Cortex of kidney (tissue), 1 donor: ENCODE measurements around the gene CRIP1.

Experiments used
- DNase-seq: peaks from one replicate; lab custom pipeline; 2025; lab: John Stamatoyannopoulos, UW

The CRIP1 gene

GRCh38 chr14:105486163-105486973 is at the start of gene CRIP1:
CRIP1 (plus strand) TSS chr14:105486886; CDS start chr14:105487260, 374 bp downstream.
- DNase-seq, result no peak

GRCh38 chr14:105436891-105437722 is 49.6 kb upstream of the CRIP1 start:
- DNase-seq, result no peak

- DNase-seq, result no peak
Observed at GRCh38 chr14:105437723-105438500, 48.8 kb upstream of the CRIP1 start.

- no peak for DNase-seq
Observed at GRCh38 chr14:105439179-105439578, 47.5 kb upstream of the CRIP1 start.

GRCh38 chr14:105439710-105440553 is 46.8 kb upstream of the CRIP1 start:
- no peak for DNase-seq

- no peak for DNase-seq
Observed at GRCh38 chr14:105440554-105440900, 46.2 kb upstream of the CRIP1 start.

- no peak for DNase-seq
Observed at GRCh38 chr14:105440992-105441391, 45.7 kb upstream of the CRIP1 start.

- DNase-seq, result no peak
Observed at GRCh38 chr14:105442125-105442524, 44.6 kb upstream of the CRIP1 start.

- no peak for DNase-seq
Observed at GRCh38 chr14:105442834-105443233, 43.9 kb upstream of the CRIP1 start.

GRCh38 chr14:105444859-105445258 is 41.8 kb upstream of the CRIP1 start:
- DNase-seq, result no peak

GRCh38 chr14:105445290-105445689 is 41.4 kb upstream of the CRIP1 start:
- DNase-seq, result no peak

- DNase-seq, result no peak
Observed at GRCh38 chr14:105445901-105446845, 40.5 kb upstream of the CRIP1 start.

- DNase-seq, result no peak
Observed at GRCh38 chr14:105446971-105447370, 39.7 kb upstream of the CRIP1 start.

GRCh38 chr14:105447651-105448640 is 38.7 kb upstream of the CRIP1 start:
- DNase-seq, result no peak

GRCh38 chr14:105448706-105449111 is 38.0 kb upstream of the CRIP1 start:
- DNase-seq, result no peak

- DNase-seq, result no peak
Observed at GRCh38 chr14:105449276-105450122, 37.2 kb upstream of the CRIP1 start.

GRCh38 chr14:105450123-105450505 is 36.6 kb upstream of the CRIP1 start:
- DNase-seq, result no peak
